Ramos (cell line): ENCODE measurements around the gene GSTM2.
"Not testable (repeated sequence)": the region's sequence is repeated elsewhere in the genome, so short reads cannot be mapped to it uniquely, and the experiment has no call there.

Experiments
- in situ Hi-C: fragments of 300-500 bp; cut with MboI; formaldehyde crosslinking; loops from one replicate; pipeline ENCODE4 v1.14.3; 2022; ENCODE audit warnings: low sequenced_read_pairs; ENCODE audit not compliant: unreplicated experiment

The GSTM2 gene

DNA sequence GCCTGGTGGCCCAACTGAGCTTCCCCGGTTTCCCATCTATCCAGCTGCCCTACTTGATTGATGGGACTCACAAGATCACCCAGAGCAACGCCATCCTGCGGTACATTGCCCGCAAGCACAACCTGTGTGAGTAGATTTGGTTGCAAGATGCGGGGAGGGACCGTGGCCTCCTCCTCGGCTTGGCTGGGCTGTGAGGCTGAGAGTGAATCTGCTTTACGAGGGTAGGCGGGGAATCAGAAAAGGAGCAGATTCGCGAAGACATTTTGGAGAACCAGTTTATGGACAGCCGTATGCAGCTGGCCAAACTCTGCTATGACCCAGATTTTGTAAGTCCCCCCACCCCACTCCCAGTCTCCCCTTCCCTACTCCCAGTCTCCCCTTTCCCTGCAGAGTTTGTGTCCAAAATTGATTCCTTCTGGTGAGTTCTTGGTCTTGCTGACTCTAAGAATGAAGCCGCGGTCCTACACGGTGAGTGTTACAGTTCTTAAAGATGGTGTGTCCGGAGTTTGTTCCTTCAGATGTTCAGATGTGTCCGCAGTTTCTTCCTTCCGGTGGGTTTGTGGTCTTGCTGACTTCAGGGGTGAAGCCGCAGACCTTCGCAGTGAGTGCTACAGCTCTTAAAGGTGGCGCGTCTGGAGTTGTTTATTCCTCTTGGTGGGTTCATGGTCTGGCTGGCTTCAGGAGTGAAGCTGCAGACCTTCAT lies 1.5 kb downstream of the GSTM2 start:
- in situ Hi-C loops: no loop called here

DNA sequence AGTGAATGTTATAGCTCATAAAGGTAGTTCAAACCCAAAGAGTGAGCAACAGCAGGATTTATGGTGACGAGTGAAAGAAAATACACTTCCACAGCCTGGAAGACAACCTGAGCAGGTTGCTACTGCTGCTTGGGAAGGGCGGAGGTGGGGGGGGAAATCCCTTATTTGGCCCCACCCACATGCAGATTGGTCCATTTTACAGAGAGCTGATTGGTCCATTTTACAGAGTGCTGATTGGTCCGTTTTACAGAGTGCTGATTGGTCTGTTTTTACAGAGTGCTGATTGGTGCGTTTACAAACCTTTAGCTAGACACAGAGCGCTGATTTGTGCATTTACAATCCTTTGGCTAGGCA lies 2.1 kb downstream of the GSTM2 start:
- in situ Hi-C loops: not testable (repeated sequence)

DNA sequence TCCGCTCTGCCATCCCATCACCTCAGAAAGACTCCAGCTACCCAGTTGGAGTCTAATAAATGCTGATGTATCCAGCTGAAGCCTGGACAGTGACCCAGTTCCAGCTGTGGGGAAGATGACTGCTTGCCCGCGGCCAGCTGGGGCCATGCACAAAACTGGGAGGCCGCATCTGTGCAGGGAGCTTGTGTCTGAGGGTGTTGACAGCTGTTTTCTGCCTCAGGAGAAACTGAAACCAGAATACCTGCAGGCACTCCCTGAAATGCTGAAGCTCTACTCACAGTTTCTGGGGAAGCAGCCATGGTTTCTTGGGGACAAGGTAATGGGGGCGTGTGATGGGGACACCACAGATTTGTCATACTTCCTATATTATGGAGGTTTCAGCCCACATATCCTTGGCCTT lies 3.2 kb downstream of the GSTM2 start:
- in situ Hi-C loops: no loop called here

DNA sequence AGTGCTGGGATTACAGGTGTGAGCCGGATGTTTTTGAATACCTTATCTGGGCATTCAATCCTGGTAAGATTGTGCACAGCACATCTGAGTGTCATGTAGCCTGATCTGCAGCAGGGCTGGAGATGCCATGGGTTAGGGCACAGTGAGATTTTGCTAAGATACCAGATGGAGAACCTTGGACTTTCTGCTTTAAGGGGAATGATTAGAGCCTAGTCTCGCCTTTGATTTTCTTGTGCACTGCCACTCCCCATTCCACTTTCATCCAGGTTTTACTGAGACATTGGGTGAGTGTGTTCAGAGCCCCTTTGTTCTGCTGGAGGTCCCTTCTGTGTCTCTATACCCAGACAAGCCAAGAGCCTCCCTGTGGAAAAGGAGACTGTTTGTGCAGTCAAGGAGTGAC lies 6.0 kb downstream of the GSTM2 start:
- in situ Hi-C loops: not testable (repeated sequence)

DNA sequence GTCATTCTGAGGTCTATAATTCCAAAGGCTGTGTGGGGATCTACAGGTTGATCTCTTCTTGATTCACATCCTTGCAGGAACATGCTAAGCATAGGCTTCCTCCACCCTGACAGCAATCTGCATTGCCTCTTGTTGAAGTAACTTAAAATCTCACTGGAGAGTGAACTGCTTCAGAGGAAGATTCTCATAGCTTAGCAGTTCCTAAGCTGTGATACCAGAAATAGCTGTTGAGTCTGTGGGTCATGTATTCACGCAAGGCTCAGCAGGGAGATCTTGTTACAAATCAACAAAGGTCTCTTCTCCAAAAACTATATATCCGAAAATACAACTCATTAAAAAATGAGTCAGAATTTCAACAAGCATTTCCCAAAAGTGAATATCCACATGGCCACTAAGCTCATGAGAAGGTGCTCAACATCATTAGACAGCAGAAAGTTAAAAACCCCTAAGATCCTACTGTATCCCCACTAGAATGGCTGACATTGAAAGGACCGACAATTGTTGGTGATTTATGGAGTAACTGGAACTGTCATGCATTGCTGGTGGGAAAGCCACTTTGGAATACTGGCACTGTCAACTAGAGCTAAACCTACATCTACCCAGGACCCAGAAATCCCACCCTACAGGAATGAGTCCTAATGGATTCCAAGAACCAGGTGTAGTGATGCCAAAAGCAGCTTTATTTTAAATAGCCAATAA lies 9.0 kb downstream of the GSTM2 start:
- in situ Hi-C loops: not testable (repeated sequence)

DNA sequence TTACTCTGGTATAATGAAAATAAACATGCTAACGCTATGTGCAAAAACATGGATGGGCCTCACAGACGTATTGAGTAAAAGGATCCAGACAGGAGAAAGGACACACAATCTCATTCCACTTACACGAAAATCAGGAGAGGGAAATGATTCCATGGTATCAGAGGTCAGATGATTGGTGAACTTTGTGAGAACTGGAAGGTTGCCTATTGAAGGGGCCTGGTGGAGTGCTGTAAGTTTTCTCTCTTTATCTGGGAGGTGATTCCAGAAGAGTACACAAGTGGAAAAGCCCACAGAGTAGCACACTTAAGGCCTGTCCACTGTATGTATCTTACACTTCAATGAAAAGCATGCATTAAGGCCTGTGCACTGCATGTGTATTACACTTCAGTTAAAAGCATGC lies 9.6 kb downstream of the GSTM2 start:
- in situ Hi-C loops: no loop called here

DNA sequence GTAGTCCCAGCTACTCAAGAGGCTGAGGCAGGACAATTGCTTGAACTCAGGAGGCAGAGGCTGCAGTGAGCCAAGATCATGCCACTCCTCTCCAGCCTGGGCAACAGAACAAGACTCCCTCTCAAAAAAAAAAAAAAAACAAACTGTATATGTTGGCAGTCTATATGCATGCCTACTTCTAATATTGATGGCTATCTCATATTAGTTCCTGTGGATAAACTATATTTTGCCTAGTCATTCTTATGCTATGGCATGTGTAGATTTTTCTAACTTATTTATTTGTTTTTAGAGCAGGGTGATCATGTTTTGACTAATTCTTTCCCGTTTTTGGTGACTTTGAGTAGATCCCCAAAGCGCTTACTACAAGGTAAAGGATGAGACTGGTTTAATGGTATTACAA lies 10.8 kb downstream of the GSTM2 start:
- in situ Hi-C loops: not testable (repeated sequence)

DNA sequence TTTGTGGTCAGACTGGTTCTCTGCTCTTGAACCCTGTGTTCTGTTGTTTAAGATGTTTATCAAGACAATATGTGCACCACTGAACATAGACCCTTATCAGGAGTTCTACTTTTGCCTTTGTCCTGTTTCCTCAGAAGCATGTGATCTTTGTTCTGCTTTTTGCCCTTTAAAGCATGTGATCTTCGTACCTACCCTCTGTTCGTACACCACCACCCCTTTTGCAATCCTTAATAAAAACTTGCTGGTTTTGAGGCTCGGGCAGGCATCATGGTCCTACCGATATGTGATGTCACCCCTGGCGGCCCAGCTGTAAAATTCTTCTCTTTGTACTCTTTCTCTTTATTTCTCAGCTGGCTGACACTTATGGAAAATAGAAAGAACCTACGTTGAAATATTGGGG lies 16.9 kb downstream of the GSTM2 start:
- in situ Hi-C loops: not testable (repeated sequence)

DNA sequence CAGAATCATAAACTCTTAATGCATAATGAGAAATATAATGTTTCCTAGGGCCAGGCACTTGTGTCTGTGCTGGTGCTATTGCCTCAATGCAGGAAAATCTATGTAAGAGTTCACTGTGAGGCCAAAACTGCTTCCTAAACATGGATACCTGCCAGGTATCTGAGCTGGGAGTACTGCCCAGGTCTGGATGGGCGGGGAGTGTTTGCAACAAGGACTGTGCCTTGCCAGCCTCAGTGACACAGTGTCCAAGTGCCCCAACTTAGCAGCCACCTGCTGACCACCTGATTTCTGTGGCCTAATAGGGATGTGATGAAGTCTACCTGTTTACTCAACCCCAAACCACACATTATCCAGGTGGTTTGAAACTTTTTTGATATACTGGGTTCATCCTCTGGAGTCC lies 17.5 kb downstream of the GSTM2 start:
- in situ Hi-C loops: not testable (repeated sequence)

DNA sequence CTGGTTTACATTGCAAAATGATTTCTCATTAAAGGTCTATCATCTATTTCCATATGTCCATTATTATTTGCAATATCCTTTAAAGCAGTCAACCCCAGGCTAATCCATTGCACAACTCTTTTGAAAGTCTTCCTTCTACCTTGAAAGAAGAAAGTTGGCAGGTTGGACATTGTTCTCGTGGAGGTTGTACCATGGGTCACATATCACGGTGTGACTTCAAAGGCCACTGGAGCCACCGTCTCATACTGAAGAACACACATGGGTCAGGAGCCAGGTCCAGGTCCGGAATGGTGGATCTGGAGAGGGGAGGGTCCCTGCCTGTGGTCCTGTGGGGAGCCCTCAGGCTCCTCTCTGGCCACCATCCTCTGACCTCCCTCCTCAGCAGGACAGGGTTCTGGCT lies 18.0 kb downstream of the GSTM2 start:
- in situ Hi-C loops: not testable (repeated sequence)

DNA sequence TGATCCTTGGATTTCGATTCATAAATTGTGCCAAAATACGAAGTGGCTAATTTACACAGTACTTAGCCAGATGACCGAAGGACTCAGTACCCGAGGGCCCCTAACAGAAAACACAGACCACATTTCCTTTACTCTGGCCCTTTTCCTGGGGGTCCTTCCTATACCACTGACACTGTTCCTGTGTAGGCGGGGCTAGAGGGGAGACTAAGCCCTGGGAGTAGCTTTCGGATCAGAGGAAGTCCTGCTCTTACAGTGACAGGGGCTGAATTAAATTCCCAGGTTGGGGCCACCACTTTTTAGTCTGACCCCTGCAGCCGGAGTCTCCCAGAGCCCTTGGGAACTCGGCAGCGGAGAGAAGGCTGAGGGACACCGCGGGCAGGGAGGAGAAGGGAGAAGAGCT lies 19.3 kb downstream of the GSTM2 start:
- in situ Hi-C loops: not testable (repeated sequence)

DNA sequence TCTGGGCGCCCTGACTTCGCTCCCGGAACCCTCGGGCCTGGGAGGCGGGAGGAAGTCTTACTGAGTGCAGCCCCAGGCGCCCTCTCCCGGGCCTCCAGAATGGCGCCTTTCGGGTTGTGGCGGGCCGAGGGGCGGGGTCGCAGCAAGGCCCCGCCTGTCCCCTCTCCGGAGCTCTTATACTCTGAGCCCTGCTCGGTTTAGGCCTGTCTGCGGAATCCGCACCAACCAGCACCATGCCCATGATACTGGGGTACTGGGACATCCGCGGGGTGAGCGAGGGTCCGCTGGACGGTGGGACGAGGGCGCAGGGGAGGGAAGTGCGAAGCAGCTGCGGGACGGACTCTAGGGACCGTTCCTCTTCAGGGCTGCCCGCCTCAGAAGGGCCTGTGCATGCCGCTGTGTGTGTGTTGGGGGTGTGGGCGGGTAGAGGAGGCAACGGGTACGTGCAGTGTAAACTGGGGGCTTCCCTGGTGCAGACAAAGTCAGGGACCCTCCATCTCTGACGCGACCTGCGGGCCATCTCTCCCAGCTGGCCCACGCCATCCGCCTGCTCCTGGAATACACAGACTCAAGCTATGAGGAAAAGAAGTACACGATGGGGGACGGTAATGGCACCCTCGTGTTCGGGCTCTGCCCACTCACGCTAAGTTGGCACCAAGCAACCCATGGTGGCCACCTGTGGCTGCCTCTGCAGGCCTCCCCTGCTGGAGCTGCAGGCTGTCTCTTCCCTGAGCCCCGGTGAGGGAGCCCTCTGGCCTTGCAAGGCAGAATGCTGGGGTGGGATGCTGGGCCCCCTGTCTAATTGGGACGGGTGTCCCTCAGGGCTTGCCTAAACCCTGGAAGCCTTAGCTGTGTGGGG lies 20.0 kb downstream of the GSTM2 start, which contains the start of gene GSTM1:
Gene GSTM1, plus strand, starts transcription at position 177 of the 859 bp plus-strand sequence. Its CDS starts 57 bp downstream, at position 234.
- in situ Hi-C loops: no loop called here

DNA sequence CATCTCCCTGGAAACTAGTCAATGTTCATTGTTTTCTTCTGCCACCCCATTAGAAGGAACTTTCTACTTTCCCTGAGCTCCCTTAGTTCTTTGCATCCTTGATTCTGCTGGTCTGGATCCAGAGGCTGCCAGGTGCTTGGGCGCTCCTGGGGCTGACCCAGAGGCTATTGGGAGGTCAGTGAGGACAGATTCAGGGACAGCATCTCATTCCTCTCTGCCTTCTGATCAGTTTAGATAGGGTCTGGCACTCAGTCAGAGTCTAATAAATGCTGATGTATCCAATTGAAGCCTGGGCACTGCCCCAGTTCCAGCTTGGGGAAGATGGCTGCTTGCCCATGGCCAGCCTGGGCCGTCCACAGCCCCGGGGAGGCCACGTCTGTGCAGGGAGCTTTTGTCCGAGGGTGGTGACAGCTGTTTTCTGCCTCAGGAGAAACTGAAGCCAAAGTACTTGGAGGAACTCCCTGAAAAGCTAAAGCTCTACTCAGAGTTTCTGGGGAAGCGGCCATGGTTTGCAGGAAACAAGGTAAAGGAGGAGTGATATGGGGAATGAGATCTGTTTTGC lies 22.1 kb downstream of the GSTM2 start:
- in situ Hi-C loops: no loop called here

DNA sequence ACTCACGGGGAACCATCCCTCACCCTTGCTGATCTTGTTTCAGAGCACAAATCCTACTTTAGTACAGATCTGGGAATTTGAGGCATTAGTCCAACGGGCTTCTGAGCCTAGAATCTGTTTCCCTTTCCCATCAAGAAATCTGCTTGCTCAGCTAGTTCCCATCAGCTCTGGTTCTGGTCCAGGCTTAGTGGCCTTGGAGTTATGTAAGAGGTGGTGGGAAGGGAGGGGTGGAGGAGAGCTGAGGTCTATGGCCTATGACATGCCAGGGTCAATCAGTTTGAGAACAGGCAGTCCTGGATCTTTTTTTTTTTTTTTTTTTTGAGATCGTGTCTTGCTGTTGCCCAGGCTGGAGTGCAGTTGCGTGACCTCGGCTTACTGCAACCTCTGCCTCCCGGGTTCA lies 23.9 kb downstream of the GSTM2 start:
- in situ Hi-C loops: no loop called here

DNA sequence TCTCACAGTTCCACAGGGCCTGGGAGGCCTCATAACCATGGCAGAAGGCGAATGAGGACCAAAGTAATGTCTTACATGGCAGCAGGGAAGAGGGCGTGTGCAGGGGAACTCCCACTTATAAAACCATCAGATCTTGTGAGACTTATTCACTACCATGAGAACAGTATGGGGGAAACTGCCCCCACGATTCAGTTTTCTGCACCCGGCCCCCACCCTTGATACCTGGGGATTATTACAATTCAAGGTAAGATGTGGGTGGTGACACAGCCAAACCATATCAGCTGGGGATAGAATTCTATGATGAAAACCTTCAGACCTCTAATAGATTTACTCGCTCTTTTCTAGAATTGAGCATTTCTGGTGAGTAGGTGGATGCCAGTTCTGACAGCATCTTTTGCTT lies 26.5 kb downstream of the GSTM2 start:
- in situ Hi-C loops: not testable (repeated sequence)

DNA sequence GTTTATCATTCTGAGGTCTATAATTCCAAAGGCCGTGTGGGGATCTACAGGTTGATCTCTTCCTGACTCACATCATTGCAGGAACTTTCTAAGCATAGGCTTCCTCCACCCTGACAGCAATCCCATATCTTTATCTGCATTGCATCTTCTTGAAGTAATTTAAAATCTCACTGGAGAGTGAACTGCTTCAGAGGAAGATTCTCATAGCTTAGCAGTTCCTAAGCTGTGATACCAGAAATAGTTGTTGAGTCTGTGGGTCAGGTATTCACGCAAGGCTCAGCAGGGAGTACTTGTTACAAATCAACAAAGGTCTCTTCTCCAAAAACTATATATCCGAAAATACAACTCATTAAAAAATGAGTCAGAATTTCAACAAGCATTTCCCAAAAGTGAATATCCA lies 27.3 kb downstream of the GSTM2 start:
- in situ Hi-C loops: not testable (repeated sequence)

DNA sequence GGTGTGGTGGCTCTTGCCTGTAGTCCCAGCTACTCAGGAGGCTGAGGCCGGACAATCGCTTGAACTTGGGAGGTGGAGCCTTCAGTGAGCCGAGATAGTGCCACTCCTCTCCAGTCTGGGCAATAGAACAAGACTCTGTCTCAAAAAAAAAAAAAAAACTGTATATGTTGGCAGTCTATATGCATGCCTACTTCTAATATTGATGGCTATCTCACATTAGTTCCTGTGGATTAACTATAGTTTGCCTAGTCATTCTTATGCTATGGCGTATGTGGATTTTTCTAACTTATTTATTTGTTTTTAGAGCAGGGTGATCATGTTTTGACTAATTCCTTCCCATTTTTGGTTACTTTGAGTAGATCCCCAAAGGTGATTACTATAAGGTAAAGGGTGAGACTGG lies 29.2 kb downstream of the GSTM2 start:
- in situ Hi-C loops: no loop called here

DNA sequence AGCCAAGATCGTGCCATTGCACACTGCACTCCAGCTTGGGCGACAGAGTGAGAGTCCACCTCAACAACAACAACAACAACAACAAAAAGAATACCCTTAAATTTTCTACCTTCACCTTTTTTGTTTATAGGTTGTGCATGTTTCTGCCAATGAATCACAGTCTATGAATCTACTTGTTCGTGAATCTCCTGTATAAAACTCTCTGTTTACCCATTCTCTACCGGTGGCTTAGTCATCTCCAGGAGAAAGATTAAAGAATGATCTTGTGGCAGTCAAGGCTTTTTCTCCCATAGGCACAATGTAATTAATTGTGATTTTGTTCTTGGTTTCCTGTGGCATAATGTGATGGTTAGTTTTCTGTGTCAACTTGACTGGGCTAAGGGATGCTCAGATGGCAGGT lies 30.0 kb downstream of the GSTM2 start:
- in situ Hi-C loops: not testable (repeated sequence)

DNA sequence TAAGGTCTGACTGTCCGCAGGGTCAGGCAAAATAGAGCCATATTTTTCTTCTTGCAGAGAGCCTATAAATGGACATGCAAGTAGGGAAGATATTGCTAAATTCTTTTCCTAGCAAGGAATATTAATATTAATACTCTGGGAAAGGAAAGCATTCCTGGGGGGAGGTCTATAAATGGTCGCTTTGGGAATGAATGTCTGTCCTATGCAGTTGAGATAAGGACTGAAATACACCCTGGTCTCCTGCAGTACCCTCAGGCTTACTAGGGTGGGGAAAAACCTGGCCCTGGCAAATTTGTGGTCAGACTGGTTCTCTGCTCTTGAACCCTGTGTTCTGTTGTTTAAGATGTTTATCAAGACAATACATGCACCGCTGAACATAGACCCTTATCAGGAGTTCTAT lies 35.1 kb downstream of the GSTM2 start:
- in situ Hi-C loops: not testable (repeated sequence)

DNA sequence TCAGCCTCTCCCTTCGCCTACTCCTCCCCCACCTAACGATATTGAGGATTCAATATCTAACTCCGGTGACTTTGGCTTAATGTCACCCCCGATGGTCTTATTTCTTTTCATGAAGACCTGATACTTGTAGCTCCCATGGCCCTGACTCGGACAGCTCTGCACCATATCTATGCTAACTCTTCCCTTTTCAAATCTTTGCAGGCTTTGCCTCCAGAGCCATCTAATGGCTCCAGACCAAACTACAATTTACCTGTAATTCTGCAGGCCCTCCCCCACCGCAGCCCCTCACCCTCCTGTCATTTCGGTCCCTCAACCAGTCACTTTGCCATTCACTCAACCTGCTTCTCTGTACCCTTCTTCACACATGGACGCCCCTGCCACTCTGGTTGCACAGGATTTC lies 36.3 kb downstream of the GSTM2 start:
- in situ Hi-C loops: no loop called here

DNA sequence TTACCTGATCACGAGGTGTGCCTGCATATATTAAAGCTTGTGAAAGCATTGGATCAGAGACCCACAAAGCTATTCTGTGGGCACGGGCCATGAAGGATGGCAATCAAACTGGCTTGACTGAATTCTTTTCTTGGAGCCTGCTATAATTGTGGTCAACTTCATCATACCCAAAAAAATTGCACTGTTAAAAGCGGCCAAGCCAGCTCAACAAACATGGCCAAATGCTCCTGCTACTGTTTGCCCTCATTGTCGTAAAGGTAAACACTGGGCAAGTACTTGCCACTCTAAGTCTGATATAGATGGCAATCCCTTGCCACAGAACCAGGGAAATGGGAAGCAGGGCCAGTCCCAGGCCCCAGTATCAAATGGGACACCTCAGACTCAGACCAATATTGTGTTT lies 37.6 kb downstream of the GSTM2 start:
- in situ Hi-C loops: no loop called here
